Measurements from ENCODE around the gene BHLHE40. TPM values are rescaled to one million over a fixed set of nuclear protein-coding genes. Genes with fewer than 3 reads are reported as not detected.
A peak's percentile ranks its signal among the peaks of the same experiment; 100 is the strongest.

The BHLHE40 gene
- total RNA-seq, 1 donor, result 22.9 TPM

DNA sequence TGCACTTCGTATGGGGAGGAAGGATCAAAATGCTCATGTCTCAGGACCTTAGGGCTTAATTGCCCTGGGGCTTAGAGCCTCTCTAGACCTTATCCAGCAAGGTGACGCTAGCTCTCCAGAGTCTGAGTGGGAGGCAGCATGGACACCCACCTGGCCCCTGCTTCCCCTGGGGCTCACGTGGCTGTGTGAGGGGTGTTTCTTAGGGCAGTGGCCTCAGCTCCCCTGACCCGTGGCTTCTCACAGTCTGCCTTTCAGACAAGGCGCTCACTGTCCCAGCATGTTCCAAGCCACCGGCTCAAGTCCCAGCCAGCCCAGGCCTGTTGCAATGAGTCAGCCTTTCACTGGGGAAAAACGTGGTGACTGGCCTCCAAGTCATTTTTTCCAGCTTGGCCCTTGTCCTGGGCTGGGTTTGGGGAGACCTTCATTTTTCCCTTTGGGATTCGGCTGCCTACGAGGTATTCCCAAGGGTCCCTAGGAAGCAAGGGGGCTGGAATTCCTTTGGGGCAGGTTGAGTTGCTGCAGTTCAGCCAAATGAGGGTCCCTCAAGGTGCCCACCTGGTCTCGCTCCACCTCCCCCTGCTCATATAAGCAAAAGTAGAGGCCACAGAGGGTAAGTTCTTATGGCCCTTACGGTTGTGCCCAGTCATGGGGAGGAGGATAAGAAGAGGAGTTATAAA, 15.7 kb downstream of the BHLHE40 start:
- TF ChIP-seq, protein P1, sequence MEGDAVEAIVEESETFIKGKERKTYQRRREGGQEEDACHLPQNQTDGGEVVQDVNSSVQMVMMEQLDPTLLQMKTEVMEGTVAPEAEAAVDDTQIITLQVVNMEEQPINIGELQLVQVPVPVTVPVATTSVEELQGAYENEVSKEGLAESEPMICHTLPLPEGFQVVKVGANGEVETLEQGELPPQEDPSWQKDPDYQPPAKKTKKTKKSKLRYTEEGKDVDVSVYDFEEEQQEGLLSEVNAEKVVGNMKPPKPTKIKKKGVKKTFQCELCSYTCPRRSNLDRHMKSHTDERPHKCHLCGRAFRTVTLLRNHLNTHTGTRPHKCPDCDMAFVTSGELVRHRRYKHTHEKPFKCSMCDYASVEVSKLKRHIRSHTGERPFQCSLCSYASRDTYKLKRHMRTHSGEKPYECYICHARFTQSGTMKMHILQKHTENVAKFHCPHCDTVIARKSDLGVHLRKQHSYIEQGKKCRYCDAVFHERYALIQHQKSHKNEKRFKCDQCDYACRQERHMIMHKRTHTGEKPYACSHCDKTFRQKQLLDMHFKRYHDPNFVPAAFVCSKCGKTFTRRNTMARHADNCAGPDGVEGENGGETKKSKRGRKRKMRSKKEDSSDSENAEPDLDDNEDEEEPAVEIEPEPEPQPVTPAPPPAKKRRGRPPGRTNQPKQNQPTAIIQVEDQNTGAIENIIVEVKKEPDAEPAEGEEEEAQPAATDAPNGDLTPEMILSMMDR (IDR thresholded peaks at IDR 0.05; ENCODE audit: insufficient read depth, low read length), result no peak
- peak; percentile 84 for DNase-seq (ENCODE audit: low read depth)
- no peak overlapping the region for H3K4me3 ChIP-seq (ENCODE audit: low read depth, low read length)

GRCh38 chr3:4995500-4996053, 16.3 kb downstream of the BHLHE40 start:
- H3K4me3 ChIP-seq (ENCODE audit: low read depth, low read length), result no peak overlapping the region
- peak; percentile 60 for DNase-seq (ENCODE audit: low read depth)
- TF ChIP-seq, protein P1 (IDR thresholded peaks at IDR 0.05; ENCODE audit: insufficient read depth, low read length), result no peak

DNA sequence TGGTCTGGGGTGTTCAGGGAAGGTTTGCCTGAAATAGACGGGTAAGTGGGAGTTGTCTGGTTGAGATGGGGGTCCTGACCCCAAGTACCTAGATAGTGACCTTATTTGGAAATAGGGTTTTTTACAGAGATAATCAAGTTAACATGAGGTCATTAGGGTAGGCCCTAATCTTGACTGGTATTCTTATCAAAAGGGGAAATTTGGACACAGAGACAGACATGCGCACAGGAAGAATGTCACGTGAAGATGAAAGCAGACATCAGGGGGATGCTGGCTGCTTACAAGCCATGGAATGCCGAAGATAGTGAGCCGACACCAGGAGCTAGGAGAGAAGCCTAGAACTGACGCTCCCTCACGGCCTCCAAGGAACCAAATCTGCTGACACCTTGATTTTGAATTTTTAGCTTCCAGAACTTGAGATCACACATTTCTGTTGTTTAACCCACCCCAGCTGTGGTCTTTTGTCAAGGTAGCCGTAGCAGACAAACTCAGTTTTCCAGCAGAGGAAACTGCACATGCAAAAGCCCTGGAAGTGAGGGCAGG, 17.1 kb downstream of the BHLHE40 start:
- DNase-seq (ENCODE audit: low read depth), result no peak
- TF ChIP-seq, protein P1 (IDR thresholded peaks at IDR 0.05; ENCODE audit: insufficient read depth, low read length), result no peak
- H3K4me3 ChIP-seq (ENCODE audit: low read depth, low read length), result no peak overlapping the region

DNA sequence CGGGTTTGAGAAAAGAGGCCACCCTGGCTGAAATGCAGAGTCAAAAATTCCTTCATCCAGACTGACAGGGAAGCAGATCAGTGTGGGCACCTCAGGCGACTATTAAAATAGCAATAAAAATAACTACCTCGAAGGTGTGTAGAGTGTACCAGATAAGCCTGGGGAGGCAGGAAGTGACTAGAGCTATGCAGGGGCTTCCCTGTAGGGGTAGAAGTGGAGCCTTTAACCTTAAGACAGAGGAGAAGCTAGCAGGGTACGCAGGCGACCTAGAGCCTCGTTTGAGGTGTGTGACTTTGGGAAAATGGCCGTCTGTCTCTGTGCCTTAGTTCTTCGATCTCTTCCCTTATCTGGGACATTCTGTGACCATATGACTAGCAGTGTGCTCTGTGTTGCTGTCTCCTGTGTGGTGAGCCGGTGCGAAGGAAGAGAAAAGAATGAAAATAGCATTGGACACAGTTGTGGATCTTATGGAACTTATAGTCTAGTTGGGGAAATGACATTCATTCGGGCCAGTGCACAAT, 17.6 kb downstream of the BHLHE40 start:
- H3K4me3 ChIP-seq (ENCODE audit: low read depth, low read length), result no peak overlapping the region
- DNase-seq (ENCODE audit: low read depth), result no peak
- TF ChIP-seq, protein P1 (IDR thresholded peaks at IDR 0.05; ENCODE audit: insufficient read depth, low read length), result no peak

DNA sequence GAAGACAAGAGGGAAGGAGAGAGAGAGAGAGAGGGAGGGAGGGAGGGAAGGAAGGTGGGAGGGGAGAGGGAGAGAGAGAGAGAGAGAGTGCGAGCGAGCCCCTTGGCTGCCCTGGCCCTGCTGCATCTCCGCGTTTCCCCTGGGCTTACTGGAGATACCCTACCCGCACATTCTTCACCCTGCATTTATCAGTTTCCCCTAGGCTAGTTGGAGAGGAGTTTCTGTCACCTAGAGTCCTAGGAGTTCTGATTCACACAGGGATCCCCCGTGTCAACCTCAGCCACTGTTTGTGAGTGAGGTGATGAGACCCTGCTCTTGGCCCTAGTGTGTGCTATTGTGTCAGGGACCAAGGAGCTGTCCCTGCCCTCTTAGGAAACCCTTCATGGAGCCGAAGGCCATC, 18.7 kb downstream of the BHLHE40 start:
- no peak for DNase-seq (ENCODE audit: low read depth)
- TF ChIP-seq, protein P1 (IDR thresholded peaks at IDR 0.05; ENCODE audit: insufficient read depth, low read length), result no peak
- no peak overlapping the region for H3K4me3 ChIP-seq (ENCODE audit: low read depth, low read length)

DNA sequence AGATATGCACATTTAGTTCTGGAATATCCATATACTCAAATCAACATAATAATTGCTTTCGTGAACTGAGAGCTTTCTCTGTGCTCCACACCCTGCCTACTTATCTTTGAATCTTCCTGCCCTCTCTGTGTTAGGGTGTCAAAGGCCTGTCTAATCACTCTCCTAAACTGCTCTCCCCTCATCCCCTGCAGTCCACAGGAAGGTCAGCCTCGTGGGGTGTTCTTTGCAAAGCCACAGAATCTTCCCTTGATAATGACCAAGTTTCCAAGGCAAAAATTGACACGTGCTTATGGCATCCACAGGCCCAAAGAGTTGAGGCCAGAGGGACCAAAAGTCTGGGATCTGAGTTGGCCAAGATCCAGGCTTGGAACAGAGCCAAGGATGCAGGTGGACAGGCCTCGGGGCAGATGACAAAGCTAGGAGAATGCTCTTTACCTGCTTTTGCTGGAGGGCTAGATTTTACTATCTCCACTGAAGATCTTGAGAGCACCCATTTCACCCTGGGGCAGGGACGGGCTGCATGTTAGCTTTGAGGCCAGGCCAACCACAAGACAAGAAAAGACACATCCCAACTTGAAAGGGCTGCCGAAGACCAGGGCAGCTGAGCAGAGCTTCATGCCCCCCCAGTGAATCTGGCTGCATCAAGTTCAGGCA, 20.4 kb downstream of the BHLHE40 start:
- no peak for DNase-seq (ENCODE audit: low read depth)
- H3K4me3 ChIP-seq (ENCODE audit: low read depth, low read length), result no peak overlapping the region
- TF ChIP-seq, protein P1 (IDR thresholded peaks at IDR 0.05; ENCODE audit: insufficient read depth, low read length), result no peak
